SU-DHL-6 (cell line): ENCODE data around the gene CST3.

ENCODE experiments used
- EZH2phosphoT487 ChIP-seq: fragments of 200-600 bp; sonication (generic), shearing (Covaris generic); conservative IDR thresholded peaks from 2 replicates; pipeline ENCODE4 v1.6.1; 2018; ENCODE audit warnings: mild to moderate bottlenecking, antibody characterized with exemption, low read length, moderate library complexity, mixed read lengths
- TF ChIP-seq, protein P1 (sequence below): fragments of 200-600 bp; sonication (generic); IDR thresholded peaks from one replicate; pipeline ENCODE4 v1.5.1; 2017; ENCODE audit warnings: antibody characterized with exemption, mild to moderate bottlenecking, low read length, moderate library complexity; ENCODE audit not compliant: insufficient read depth, poor library complexity, severe bottlenecking

DNA sequence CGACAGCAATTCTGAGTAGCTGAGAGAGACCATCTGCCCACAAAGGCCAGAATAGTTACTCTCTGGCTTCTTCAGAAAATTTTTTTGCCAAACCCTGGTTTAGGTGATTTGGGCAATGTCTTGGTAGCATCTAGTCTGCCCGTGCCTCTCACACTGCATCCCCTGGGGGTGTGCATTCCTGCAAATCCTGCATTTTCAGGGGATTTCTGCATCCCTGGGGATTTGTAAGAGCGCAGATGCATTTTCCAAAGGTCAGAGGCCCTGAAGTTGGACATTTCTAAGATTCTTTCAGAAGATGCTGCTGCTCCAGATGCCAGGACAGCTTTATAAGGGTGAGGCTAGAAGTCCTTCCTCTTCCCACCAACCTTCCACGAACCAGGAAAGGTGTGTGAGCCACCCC is 36.0 kb downstream of the CST3 start:
- TF ChIP-seq, protein P1, sequence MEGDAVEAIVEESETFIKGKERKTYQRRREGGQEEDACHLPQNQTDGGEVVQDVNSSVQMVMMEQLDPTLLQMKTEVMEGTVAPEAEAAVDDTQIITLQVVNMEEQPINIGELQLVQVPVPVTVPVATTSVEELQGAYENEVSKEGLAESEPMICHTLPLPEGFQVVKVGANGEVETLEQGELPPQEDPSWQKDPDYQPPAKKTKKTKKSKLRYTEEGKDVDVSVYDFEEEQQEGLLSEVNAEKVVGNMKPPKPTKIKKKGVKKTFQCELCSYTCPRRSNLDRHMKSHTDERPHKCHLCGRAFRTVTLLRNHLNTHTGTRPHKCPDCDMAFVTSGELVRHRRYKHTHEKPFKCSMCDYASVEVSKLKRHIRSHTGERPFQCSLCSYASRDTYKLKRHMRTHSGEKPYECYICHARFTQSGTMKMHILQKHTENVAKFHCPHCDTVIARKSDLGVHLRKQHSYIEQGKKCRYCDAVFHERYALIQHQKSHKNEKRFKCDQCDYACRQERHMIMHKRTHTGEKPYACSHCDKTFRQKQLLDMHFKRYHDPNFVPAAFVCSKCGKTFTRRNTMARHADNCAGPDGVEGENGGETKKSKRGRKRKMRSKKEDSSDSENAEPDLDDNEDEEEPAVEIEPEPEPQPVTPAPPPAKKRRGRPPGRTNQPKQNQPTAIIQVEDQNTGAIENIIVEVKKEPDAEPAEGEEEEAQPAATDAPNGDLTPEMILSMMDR = no peak
- TF ChIP-seq EZH2phosphoT487 = no peak
